ENCODE measurements around the gene ABCB7.
"Not testable (repeated sequence)": the region's sequence is repeated elsewhere in the genome, so short reads cannot be mapped to it uniquely, and the experiment has no call there.

The ABCB7 gene

GRCh38 chrX:75155827-75156525 is at the start of gene ABCB7:
Gene ABCB7, minus strand, starts transcription at chrX:75156283. Its CDS starts 11 bp downstream, at chrX:75156272.
- peak; percentile 57 for DNase-seq

- DNase-seq, result not testable (repeated sequence)
Observed at GRCh38 chrX:75188415-75189206, 32.5 kb upstream of the ABCB7 start.

- DNase-seq, result no peak
Observed at GRCh38 chrX:75181721-75182120, 25.6 kb upstream of the ABCB7 start.

GRCh38 chrX:75179536-75180293 is 23.6 kb upstream of the ABCB7 start:
- not testable (repeated sequence) for DNase-seq

- DNase-seq, result not testable (repeated sequence)
Observed at GRCh38 chrX:75172257-75172890, 16.3 kb upstream of the ABCB7 start.

DNA sequence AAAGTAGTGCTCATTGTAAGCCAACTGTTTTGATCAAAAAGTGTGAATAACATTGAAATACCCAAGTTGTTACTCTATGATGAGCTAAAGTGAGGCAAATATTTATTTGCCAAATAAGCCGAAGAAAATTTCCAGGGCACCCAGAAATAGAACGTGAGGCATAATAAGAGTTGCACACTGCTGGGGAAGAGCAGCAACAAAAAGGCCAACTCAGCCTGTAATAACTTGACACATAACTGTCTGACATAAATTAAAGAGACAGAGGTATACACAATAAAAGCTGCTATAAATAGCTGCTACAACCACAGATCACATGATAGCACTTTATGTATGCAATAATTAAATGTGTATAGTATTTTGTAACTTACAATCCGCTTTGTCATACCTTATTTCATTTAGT is 2.0 kb upstream of the ABCB7 start:
- DNase-seq, result no peak

GRCh38 chrX:75156531-75156945 is 455 bp upstream of the ABCB7 start:
- no peak for DNase-seq

DNA sequence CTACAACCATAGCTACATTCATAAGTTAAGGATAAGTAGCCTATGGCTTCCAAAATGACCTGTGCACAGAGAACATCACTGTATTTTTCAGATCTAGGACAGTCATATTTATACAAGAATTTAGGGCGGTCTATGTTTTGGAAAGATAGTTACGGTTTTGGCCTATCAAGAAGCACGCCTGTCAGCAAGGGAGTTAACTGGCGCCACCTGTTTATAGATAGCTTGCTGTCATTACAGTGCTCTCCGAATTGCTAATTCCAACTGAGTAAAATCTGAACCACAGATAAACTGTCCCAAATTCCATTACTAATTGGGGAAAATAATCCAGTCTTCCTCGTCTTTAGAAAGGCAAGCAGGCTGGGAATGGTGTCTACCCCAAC is 646 bp downstream of the ABCB7 start:
- DNase-seq, result no peak

- DNase-seq, result no peak
Observed at GRCh38 chrX:75154871-75155270, 1.2 kb downstream of the ABCB7 start.

- no peak for DNase-seq
Observed at GRCh38 chrX:75151827-75152592, 4.1 kb downstream of the ABCB7 start.

DNA sequence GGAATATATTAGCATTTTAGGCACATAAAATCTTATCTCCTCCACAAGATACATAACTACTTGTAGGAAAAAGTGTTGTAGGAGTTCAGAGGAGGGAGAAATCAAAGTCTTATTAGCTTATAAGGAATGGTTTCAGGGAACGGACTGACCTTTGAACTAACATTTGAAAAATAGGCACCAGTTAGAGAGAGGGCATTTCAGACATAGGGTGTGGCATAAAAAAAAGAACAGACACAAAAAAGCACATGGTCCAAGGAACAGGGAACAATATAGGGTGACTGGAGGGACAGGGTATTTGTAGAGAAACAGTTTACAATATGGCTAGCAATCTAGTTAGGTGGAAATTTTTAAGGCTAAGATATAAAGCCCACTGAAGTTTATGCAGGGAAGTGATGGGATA is 6.4 kb downstream of the ABCB7 start:
- DNase-seq, result no peak

DNA sequence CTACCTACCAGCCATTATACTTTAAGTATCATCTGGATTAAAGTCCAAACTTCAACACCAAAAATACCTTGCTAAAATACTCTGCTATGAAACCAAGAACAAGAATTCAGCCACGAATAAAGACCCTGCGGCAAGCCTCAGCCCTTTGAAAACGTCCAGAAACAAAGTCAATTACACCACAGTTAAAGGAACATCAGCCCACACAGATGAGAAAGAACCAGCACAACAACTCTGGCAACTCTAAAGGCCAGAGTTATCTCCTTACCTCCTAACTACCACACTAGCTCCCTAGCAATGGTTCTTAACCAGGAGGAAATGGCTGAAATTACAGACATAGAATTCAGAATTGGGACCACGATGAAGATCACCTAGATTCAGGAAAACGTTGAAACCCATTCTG is 23.4 kb downstream of the ABCB7 start:
- no peak for DNase-seq

- no peak for DNase-seq
Observed at GRCh38 chrX:75131973-75132627, 24.0 kb downstream of the ABCB7 start.

- DNase-seq, result not testable (repeated sequence)
Observed at GRCh38 chrX:75129069-75129468, 27.0 kb downstream of the ABCB7 start.

DNA sequence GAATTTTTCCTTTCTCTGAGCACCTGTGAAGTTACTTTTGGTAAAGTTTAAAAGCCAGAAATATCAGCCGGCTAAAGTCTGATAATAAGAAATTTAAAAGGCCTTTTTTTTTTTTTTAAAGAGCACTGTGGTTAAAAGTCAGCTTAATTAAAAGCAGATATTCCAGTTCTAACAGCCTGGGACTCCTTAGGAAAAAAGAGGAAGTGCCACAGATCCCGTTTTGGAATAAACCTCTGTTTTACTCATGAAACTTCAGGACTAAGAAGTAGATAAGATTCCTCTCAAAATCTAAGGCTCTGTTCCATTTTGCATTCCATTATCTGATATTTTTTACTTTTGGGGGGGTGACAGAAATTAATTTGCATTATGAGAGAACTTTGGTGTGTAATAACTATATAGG is 37.8 kb downstream of the ABCB7 start:
- DNase-seq, result no peak

DNA sequence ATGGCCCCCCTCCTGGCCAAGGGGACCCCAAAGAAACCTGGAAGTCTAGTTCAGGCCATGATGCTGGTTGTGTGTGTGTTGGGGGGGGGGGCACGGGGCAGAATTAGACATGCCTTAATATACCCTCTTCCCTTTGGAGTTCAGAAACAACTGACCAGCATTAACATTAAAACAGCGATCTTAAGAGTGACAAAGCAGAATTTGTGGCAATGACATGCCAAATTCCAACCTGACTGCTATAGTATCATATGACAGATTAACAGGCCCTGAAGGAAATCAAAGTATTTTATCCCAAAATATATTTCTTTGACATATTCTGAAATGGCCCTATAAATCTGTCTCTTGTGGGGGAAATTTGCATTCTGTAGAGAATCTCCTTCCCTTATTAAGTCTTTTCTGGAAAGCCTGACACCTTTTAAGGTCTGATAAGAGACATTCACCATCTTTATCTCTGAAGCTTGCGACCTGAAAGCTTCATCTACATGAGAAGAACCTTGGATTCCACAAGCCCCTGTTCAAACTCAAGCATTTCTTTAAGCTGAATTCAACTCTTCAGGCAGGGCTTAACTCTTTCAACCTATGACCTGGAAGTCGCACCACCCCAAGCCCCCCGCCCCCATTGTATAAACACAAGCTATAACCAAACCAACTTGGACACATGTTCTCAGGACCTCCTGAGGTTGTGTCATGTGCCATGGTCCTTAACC is 40.2 kb downstream of the ABCB7 start:
- no peak for DNase-seq

DNA sequence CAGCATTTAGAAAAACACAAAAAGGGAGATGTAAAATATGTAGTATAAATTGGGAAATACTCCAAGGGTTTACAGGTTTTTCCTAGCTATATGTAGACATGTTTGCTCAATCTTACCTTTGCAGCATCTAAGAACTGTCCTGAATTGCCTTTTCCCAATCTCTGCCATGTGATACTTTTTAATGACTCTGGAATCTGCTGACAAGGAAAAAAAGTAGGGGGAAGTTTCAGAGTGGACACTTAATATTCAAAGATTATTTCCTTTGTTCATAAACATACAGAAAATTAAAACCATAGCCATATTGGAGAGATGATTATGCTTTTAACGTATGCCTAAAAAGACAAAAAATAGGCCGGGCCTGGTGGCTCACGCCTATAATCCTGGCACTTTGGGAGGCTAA is 41.4 kb downstream of the ABCB7 start:
- no peak for DNase-seq

DNA sequence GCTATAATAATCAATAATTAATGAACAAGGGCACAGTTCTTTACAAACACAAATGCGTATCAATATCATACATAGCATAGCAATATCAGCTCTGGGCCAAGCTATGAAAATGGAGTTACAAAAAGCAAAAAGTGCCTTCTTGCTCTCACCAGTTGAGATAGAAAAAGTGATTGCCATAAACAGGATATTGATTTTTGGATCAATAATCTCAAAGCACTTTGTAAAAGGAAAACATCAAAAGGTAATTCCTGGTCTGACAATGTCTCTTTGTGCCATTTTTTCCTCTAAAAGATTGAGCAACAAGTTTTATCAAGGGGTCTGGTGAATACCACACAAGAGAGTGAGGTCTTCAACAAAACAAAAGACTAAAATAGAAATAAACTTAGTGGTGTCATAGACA is 42.4 kb downstream of the ABCB7 start:
- no peak for DNase-seq

DNA sequence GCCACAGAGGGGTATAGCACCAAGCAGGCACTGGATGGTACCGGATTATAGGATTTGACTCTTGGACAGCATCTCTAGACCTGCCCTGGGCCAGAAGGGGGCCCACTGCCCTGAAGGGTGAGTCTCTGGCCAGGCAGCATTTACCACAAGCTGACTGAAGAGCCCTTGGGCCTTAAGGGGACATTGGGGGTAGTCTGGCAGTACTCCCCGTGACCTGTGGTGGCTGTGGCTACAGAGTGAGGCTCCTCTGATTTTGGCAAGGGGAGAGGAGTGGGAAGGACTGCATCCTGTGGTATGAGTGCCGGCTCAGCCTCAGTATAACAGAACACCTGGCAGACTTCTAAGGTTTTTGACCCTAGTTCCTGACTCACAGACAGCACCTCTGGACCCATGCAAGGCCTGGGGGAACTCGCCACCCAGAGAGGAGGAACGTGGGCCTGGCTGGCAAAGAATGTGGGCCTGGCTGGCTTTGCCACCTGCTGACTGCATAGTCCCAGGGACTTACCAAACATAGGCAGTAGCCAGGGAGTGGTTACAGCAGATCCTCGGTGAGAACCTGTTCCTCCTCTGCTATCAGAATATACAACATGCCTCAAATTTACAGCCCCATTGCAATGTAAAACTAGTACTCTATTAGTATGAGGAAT is 48.1 kb downstream of the ABCB7 start:
- no peak for DNase-seq

DNA sequence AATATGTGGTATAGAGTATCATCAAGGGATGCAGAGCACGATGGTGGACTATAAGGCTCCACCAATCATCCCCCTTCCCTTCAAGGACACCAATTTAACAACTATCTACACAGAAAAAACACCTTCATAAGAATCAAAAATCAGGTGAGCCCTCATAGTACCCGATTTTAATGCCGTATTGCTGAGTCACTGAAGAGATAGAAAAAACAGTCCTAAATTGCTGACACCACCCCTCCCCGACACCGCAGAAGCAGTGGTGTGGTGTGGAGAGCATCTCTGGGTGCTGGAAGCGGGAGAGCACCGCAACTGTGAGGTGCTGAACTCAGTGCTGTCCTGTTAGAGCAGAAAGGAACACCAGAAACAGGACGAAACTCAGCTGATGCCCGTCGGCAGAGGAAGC is 49.3 kb downstream of the ABCB7 start:
- DNase-seq, result no peak

- DNase-seq, result no peak
Observed at GRCh38 chrX:75096331-75096730, 59.8 kb downstream of the ABCB7 start.
